Stimulated activated CD8-positive, alpha-beta memory T cell treated with anti-CD3 and anti-CD28 coated beads, Interleukin-12 subunit alpha, Interleukin-12 subunit beta, amount 100 ng/mL, for 1 hour (primary cell): ENCODE data around the gene GPR150.
"Not testable (repeated sequence)": the region's sequence is repeated elsewhere in the genome, so short reads cannot be mapped to it uniquely, and the experiment has no call there.

ENCODE experiments used
- DNase-seq: peaks from one replicate; pipeline ENCODE4 v3.0.0-alpha.2; 2020; ENCODE audit warnings: low read depth

Gene GPR150

DNA sequence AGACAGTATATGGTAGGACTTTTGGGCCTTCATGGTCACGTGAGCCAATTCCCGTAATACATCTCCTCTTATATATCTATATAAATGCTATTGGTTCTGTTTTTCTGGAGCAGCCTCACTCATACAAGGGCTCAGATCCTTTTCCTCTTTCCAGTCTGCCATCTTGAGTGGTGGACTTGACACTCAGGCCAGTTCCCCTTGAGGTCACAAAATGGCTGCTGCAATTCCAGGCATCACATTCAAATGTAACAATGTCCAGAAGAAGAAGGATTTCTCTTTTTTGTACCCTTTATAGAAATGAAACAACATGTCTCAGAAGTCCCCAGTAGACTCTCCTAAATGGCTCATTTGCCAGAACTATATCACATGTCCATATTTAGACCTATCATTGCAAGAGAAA is 4.5 kb downstream of the GPR150 start:
- DNase-seq: no peak

DNA sequence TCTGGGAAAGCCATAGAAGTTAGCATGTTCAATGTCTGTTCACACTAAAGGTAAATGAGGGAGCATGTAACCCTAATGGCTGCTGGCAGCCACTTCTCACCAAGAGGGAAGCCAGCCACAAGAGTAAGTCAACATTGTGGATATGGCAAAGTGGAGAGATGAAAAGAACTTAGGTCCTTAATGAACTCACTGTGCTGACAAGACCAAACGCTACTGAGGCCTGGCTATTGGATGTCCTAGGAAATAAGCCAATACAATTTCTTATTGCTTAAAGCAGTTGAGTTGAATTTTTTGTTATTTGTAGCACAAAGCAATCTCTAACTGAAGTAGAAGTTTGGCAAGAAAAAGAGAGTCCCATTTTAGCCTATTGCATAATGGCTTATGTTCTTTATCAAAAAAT is 6.8 kb downstream of the GPR150 start:
- no peak for DNase-seq

DNA sequence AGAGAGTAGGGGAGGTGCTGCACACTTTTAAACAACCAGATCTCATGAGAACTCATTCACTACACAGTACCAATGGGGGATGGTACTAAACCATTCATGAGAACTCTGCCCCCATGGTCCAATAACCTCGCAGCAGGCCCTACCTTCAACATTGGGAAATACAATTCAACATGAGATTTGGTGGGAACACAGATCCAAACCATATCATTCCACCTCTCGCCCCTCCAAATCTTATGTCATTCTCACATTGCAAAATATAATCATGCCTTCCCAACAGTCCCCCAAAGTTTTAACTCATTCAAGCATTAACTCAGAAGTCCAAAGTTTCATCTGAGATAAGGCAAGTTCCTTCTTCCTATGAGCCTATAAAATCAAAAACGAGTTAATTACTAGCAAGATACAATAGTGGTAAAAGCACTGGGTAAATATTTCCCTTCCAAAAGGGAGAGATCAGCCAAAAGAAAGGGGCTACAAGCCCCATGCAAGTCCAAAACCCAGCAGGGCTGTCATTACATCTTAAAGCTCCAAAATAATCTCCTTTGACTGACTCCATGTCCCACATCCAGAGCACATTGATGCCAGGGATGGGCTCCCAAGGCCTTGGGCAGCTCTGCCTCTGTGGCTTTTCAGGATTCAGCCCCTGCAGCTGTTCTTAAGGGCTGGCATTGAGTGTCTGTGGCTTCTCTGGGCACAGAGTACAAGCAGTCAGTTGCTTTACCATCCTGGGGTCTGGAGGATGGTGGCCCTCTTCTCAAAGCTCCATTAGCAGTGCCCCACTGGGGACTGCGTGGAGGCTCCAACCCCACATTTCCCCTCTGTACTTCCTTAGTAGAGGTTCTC is 8.3 kb downstream of the GPR150 start:
- no peak for DNase-seq

DNA sequence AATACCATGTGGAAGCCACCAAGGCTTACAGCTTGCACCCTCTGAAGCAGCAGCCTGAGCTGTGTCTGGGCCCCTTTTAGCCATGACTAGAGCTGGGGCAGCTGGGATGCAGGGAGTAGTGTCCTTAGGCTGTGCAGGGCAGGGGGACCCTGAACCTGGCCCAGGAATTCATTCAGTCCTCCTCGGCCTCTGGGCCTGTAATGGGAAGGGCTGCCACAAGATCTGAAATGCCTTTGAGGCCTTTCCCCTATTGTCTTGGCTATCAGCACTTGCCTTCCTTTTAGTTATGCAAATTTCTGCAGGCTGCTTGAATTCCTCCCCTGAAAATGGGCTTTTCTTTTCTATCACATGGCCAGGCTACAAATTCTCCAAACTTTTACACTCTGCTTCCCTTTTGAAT is 9.0 kb downstream of the GPR150 start:
- no peak for DNase-seq

DNA sequence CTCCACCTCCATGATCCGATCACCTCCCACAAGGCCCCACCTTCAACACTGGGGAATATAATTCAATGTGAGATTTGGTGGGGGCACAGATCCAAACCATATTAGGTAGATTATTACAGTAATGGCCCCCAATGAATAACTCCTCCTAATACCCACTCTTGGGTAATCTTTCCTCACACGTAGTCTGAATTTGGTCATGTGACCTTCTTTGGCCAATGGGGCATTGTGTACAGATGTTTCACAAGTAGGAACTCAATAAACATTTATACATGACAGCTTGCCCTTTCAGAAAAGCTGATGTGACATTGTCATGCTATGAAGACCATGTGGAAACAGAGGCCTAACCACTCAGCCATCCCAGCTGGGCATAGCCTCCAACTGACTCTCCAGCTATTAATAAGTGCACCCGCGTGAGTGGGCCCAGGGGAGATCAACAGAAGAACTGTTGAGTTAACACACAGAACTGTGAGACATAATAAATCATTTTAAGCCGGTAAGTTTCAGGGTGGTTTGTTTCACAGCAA is 10.6 kb downstream of the GPR150 start:
- no peak for DNase-seq

DNA sequence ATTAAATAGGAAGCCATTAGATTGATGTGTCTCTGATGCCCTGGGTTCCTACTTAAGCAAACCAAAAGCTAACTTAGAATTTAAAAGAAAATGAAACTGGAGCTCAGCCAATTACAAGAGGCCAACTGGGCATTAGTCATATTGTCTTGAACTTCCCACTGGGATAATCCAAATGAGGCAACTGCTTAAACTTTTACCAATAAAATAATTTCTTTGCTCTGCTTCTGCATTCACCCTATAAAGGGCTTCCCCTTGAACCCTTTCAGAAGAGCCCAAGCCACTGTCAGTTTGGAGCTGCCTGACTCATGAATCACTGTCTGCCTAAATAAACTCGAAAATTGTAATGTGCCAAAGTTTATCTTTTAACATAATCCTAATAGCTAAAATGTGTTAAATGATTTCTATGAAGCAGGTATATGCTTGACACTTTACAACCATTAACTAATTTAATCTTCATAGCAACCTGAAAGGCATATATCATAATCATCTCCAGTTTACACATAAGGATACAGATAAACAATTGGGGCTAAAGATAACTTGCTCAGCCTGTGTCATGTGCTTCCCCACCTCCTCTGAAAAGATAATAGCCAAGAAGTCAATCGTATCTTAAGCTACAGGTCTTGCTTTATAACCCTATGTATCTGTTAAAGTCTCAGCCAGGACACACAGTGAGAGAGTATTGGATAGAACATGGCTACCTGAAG is 11.5 kb downstream of the GPR150 start:
- DNase-seq: no peak

DNA sequence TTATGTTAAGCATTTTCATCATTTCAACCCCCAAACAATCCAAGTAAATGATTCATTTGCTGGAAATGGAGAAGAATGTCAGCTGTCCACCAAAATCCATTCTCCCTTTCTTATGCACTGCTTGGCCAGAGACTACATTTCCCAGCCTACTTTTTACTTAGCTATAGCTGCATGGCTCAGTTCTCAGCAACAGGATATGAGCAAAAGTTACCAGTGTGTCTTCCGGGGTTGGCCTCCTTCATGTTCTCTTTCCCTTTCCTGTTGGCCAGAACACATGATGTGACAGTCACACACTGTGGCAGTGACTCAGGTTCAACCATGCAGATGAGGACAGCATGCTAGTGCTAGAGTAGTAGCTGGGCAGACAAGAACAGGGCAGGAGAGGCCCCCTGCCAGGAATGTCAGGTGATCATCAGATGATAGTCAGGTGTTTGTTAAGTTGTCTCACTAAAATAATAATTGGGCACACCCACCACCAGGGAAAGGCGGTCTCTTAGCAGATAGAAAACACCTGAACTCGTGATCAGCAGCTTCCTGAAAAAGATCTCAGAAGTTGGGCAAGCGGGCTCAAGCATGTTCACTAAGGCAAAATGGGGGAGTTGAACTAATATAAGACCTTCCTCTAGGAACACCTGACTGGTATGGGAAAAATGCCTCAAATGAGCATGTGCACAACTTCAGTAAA is 12.2 kb downstream of the GPR150 start:
- peak; percentile 48 for DNase-seq

DNA sequence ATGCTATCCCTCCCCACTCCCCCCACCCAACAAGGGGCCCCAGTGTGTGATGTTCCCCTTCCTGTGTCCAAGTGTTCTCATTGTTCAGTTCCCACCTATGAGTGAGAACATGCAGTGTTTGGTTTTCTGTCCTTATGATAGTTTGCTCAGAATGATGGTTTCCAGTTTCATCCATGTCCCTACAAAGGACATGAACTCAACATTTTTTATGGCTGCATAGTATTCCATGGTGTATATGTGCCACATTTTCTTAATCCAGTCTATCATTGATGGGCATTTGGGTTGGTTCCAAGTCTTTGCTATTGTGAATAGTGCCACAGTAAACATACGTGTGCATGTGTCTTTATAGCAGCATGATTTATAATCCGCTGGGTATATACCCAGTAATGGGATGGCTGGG is 13.1 kb downstream of the GPR150 start:
- not testable (repeated sequence) for DNase-seq

DNA sequence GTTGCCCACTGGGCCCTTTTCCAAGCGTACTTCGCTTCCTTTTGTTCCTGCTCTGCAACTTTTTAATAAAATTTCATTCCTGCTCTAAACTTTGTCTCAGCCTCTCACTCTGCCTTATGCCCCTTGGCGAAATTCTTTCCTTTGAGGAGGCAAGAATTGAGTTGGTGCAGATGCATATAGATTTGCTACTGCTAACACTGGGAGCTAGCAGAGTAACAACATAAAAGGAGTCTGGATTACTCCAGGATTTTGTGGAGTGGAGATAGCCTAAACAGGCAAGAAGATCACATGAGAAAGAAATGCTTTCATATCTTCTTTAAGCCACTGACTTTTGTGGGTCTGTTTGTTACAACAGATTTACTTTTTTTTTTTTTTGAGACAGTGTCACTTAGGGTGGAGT is 13.8 kb downstream of the GPR150 start:
- DNase-seq: no peak

DNA sequence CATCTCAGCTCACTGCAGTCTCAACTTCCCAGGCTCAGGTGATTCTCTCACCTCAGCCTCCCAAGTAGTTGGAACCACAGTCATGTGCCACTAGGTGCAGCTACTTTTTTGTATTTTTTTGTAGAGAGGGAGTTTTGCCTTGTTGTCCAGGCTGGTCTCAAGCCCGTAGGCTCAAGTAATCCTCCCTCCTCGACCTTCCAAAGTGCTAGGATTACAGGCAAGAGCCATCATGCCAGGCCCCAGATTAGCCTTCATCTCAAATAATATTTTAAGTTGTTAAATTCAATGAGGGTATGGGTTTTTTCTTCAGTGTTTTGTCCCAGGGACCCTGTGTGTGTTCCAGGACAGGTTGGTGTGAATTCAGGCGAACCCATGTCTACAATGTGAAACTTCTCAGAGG is 14.2 kb downstream of the GPR150 start:
- no peak for DNase-seq

DNA sequence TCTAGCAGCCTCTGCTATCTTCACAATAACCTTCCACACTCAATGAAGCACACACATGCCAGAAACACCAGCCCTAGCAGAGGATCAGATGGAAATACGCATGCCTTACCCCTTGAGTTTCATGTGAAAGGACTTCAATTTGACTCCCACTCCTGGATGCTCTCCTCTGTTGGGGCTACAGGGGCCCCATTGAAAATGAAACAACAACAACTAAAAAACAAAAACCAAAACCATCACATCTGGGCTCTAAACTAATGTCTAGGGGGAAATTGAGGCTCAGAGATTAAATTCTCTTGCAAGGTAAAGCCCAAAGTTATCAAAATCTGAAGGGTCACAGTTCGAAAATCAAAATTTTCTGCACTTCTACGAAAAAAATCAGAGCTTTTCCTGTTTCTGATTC is 18.7 kb downstream of the GPR150 start:
- DNase-seq: no peak

DNA sequence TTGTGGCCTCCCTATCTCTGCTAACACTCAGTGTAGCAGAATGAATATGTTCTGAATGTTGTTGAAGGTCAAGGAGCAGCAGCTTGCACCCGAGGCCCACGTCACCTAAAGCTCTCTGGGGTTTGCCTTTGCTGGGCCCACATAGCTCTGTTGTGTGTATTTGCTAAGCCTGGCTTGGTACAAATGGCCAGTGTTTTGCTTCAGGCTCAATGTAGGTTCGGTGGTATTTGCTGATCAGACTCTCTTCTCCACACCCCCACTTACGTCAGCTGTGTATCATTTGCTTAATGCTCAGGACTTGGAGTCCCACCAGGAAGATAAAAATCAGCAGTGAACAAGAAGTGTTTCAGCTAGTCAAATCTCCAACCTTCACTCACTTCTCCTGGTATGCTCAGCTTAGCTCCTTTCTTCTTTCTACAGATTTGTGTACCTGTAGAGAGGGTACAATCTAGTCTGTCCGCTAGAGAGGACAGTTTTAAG is 21.9 kb downstream of the GPR150 start:
- DNase-seq: no peak

DNA sequence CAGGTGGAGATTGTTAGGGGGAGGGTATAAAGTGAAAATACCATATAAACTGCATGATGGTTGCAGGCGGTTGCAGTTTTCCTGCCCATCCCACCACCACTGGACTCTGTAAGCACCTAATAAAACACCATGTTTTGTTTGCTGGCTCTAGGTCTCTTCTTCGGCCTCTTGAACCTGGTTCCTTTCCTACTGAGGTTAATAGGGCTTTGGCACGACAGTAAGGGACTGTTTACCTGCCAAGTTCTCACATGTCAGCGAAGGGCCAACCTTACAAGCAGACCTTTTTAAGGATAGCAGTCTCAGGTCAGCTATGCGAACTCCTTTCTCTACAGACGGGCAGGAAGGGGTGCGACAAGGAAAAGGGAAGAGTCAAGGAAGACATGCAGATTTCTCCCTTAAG is 23.3 kb downstream of the GPR150 start:
- no peak for DNase-seq

DNA sequence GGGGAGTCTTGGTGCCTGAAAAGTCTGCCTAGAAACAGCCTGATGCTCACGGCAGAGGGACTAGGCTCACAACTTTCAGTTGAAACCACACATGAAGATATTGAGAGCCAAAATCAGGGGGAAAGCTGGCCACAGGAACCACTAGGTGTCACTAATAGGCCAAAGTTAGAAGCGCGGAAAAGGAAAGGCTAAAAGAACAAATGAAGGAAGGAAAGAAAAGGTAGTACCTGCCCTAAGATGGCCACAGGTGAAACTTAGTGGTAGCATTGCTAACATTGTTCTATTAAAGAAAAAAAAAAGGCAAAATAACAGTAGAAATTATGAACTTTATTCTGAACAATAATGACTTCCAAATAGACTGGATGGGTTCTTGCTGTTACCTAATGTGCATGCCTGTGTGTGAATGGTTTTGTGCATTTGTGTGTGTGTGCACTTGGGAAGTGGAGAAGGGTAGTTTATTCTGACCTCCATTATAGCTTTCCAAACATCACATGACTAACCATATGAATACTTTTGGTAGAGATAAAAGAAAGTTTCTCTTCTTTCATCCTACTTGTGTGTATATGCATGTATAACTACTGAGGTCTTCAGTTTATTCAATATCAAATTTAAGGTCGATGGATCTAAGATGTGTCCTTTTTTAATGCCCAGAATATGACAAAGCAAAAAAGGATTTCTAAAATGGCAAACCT is 24.6 kb downstream of the GPR150 start:
- DNase-seq: no peak

DNA sequence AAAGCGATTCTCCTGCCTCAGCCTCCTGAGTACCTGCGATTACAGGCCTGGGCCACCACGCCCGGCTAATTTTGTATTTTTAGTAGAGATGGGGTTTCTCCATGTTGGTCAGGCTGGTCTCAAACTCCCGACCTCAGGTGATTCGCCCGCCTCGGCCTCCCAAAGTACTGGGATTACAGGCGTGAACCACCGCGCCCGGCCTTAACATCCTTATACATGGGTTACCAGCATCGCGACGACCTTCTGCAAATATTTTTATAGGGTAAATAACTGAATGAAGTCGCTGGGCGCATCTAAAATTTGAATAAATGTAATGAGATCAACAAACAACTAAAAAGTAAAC is 26.3 kb downstream of the GPR150 start:
- not testable (repeated sequence) for DNase-seq

DNA sequence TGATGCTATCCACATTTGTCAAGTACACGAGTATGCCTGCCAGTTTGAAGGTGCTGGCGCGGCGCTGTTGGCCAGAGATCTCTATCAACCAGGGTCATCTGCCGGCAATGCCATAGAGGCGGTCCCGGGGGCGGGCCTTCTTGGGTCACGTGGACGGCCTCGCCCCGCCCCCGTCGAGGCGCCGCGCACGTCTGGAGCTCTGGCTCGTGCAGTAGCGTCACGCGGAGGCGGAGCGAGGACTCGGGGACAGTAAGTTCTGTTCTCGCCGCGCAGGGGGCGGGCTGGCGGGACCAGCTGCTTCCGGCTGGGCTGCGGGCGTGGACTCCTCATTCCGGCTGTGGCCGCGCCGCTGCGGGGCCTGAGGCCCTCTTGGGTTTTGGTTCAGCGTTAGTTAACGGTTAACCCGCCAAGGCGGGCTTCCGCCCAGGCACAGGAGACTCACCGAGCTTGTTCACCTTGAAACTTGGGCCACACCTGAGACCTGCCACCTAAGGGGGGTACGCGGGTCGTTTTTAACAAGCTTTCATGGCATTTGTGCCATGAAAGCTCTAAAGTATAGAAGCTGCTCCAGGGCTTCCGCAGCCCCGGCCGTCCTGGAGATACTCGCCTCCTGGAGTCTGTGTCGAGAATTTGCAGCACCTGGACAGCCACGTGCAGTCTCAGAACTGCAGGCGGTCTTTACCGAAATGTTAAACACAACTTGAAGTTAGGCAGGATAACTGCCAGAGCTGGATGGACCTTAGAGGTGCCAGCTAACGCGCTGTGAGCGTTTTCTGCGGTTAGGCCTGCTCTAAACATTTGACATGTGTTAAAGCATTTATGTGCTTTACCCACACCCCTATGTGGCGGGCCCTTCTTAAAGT is 26.9 kb downstream of the GPR150 start, which contains the start of gene RFESD:
TSS of gene RFESD (plus strand) at position 209 of the 863 bp plus-strand sequence. CDS start 5,495 bp downstream, outside the sequence.
- peak; percentile 90 for DNase-seq

DNA sequence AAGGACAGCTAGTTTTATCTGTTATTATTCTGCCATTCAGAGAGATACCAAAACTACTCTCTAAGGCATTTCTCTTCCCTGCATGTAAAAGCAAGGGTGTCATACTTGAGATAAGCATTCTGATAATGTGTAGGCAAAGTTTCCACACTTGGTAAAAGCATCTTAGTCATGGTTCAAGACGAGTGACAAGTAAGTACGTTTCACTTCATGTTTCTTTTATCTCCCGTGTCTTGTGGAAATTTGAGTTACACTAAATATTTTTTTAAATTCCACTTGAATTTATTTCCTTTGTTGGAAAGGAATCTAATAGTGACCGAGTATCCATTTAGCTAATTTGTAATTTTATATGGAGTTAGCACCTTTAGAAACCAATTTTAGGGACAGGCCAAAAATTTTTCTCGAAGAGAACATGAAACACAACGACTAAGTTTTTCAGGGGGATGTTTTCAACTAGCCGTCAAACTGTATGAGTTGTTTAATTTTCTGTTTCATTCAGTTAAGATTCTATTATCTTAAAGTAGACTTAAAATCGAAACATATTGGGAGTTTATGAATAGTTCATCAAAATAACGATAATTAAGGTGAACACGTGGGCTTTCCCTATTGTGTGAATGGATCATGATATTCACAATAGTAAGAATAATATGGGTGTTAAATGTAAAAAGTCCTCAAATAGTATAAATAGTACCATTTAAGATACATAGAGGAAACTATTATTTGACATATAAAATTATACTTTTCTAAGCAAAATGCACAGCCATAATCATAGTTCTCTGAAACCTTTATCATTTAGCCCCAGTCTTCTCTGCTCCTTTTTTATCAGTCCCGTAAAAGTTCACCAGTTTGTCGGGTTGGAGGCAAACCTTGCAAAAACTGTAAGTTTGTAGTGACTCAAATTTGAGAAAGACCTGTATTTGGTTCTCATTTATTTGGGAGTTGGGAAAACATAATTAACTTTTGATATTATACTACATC is 28.3 kb downstream of the GPR150 start:
- no peak for DNase-seq

DNA sequence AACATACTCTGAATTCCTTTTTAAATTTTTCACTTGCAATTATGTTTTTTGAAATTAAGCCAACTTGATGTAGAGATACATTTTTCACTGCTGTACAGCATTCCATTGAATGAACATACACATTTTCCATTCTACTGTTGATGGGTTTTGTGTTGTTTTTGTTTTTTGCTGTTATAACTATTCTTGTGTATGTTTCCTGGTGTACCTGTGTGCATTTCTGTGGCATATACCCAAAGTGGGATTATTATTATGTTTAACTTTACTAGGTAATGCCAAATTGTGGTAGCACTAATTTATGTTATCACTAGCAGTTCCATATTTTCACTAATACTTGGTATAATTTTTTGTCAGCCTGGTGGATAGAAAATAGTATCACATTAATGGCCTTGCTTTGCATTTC is 29.4 kb downstream of the GPR150 start:
- no peak for DNase-seq

DNA sequence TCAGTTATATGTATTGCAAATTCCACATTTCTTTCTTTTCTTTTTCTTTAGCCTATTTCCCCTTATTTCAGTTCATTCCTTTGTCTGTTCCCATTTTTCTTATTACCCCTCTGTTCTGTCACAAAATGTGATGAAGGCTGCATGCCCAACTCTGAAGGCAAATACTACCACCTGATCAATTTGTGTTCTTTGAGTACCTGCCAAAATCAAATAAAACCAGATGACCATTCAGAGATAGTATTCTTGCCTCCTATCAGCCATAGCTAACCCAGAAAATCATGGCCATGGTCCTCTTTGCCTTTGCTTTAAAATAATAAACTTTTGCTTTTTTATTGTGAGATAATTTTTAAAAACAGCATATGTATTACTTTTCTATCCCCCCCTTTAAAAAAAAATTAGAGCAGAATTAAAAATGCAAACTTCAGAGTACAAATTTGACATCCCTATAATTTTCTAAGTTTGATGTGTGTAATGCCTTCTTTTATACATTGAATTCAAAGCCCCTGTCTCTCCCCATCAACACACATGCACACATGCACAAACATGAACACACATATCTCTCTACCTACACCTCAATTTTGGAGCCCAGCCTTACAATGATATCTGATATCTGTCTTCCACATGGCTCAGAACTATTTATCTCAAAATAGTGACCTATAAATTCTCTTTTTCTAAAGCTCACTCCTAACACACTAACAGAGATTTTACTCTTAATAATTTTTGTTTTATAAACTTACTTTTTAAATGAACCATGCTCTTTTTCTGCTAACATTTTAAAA is 30.1 kb downstream of the GPR150 start:
- DNase-seq: no peak
